GM12878 (cell line): ENCODE measurements around the gene KATNIP.

Experiments
- KDM1A ChIP-seq: fragments of 200-600 bp; sonication (generic); IDR thresholded peaks from 2 replicates; pipeline ENCODE4 v1.6.1; 2016; ENCODE audit warnings: borderline replicate concordance
- RAD21 ChIP-seq: IDR thresholded peaks from 2 replicates; pipeline ENCODE4 v1.6.1; 2011; ENCODE audit warnings: mild to moderate bottlenecking, low read depth, low read length, moderate library complexity; ENCODE audit not compliant: insufficient read depth

DNA sequence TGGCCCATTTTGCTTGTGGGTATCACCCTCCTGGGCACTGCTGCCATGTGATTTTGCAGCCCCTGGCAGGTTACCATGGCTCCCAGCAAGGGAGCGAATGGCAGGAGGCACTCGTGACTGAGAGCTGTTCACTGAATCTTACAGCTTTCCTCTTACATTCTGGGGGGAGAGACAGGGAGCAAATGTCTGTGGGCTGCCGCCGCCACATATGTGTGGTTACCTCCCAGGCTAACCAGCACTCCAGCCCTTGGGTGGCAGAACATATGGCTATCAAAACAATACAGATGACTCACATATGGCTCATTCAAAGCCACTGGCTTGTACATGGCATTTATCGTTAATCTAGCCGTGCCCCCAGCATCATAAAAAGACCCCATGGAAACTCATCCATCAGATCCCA, 20.0 kb upstream of the KATNIP start:
- TF ChIP-seq RAD21 (no peak), KDM1A (no peak)
